H7 (cell line): Measurements from ENCODE around the gene GPC5. TPM values are rescaled to one million over a fixed set of nuclear protein-coding genes. Genes with fewer than 3 reads are reported as not detected.
A peak's percentile ranks its signal among the peaks of the same experiment; 100 is the strongest.

Experiments used
- DNase-seq: peaks from one replicate; pipeline ENCODE4 v3.0.0; 2012
- H3K27me3 ChIP-seq: 2 replicates; pipeline ENCODE4 v1.6.0; 2011; ENCODE audit warnings: mild to moderate bottlenecking, low read length; ENCODE audit not compliant: control insufficient read depth, insufficient read depth
- H3K36me3 ChIP-seq: replicated peaks from 2 replicates; pipeline ENCODE4 v1.5.1; 2011; ENCODE audit warnings: low read length; ENCODE audit not compliant: control insufficient read depth, insufficient read depth
- H3K4me3 ChIP-seq: 2 replicates; pipeline ENCODE4 v1.5.1; 2011; ENCODE audit warnings: low read depth, mild to moderate bottlenecking, control low read depth, low read length, moderate library complexity; ENCODE audit not compliant: insufficient read depth
- total RNA-seq: library from RNA; depleted of rRNA; stranded (reverse); fragments of >200 nt; shearing (Covaris generic); gene quantifications from 2 replicates; pipeline ENCODE4 v1.2.3, GENCODE V29; 2014

The GPC5 gene
- total RNA-seq, 1 experiment from 2014 or later: 0.07 TPM

DNA sequence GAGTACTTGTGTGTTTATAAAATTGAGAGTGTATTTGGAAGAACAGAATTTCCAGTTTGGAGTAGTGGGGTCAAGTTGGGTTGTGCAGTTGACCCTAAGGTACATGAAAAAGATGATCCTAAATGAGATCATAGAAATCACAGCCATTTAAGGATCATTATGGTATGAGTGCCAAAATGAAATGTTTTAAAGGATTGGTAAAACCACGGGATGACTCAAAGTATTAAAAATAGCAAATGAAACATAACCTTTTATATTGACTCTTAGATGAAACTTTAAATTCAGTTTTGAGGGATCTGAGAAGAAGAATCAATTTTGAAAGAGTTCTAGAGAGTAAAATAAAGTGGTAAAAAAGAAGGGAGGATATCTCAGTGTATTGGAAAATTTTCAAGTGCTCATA is 773.8 kb downstream of the GPC5 start:
- Histone ChIP-seq H3K36me3 (no peaks in the 10 kb centered on the region), H3K4me3 (no peak overlapping the region), H3K27me3 (no peaks in the 10 kb centered on the region)
- DNase-seq: no peak

- no peaks in the 10 kb centered on the region for H3K36me3 ChIP-seq
- H3K4me3 ChIP-seq: no peak overlapping the region
- no peaks in the 10 kb centered on the region for H3K27me3 ChIP-seq
- no peak for DNase-seq
Measured at GRCh38 chr13:92173254-92173653, 774.8 kb downstream of the GPC5 start.

DNA sequence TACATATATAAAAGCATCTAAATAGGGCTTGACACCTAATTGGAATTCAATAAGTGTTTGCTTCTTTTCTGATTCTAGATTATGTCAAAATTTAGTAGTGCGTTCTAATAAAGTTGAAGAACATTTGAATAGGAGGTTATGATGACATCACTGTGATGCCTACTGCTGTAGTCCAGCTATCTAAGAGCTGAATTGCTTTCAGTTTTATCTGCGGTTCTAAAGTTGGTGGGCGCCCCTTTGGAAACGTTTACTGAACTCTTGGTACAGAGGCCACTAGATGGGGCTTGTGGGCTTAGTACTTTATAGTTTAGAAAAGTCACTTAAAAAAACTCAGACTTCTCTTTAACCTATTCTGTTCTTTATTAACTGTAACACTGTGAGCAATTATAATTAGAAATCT is 776.9 kb downstream of the GPC5 start:
- no peaks in the 10 kb centered on the region for H3K27me3 ChIP-seq
- no peaks in the 10 kb centered on the region for H3K36me3 ChIP-seq
- peak; percentile 44 for DNase-seq
- no peak overlapping the region for H3K4me3 ChIP-seq

DNA sequence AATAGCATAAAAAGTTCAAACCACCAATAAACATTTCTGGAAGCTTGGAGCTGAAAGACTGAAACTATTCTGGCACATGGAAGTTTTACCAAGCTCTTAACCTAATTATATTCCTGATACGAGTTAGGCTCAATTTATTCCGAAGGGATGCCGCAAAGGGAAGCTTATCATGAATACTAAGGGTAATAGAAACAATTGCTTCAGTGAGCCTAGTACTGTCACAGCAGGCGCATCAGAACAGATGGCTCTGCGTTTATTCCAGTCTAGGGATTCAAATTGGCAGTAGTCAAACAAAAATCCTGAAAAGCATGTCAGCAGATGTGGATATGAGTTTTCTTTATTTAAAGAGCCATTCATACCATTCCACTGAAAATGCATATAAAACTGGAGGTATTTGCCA is 779.5 kb downstream of the GPC5 start:
- Histone ChIP-seq H3K27me3 (no peaks in the 10 kb centered on the region), H3K4me3 (no peak overlapping the region), H3K36me3 (no peaks in the 10 kb centered on the region)
- DNase-seq: no peak

- no peak overlapping the region for H3K4me3 ChIP-seq
- no peaks in the 10 kb centered on the region for H3K27me3 ChIP-seq
- no peaks in the 10 kb centered on the region for H3K36me3 ChIP-seq
- no peak for DNase-seq
Measured at GRCh38 chr13:92179223-92179622, 780.8 kb downstream of the GPC5 start.

DNA sequence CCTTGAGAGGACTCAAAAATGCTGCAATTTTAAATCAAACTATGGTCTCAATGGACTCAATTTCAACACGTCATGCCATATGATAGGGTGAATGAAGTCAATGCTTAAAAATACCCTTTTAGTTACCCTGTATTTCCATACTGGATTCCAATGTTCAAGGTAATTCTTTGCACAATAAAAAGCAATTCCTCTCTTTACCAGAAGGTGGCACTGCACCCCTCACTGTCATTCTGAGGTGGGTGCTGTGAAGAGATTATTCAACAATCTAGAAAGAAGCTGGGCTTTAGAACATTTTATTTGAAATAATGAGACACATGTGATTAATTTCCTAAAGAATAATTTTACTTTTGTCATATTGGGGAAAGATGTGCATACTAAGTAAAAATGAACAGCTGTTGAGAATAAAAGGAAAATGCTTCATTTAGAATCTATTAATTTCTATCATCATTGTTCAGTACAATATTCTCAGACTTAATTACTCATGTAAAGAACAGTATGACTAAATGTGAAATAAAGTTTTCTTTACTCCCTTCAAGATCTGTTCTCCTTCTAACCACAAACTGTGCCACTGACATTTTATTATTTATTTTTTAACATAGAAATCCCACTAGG is 789.1 kb downstream of the GPC5 start:
- peak; percentile 49 for DNase-seq
- Histone ChIP-seq H3K4me3 (no peak overlapping the region), H3K27me3 (no peaks in the 10 kb centered on the region), H3K36me3 (no peaks in the 10 kb centered on the region)

DNA sequence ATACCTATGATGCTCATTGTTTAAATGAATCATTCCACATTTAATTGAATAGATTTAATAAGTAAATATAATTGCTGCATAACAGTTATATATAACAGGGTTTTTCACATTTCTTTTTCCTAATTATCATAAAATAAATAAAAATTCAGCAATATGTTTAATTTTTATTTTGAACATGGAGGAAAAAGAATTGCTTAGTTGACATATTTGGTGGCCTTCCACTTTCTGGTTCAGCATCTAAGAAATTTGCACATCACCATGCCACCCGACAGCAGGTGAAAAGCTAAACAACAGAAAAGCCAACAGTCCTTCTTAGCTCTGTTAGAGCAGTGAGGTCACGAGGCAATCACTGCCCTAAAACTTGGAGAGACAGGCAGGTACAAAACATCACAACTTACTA is 790.2 kb downstream of the GPC5 start:
- H3K4me3 ChIP-seq: no peak overlapping the region
- no peaks in the 10 kb centered on the region for H3K27me3 ChIP-seq
- H3K36me3 ChIP-seq: no peaks in the 10 kb centered on the region
- DNase-seq: no peak

GRCh38 chr13:92196591-92197256 is 798.3 kb downstream of the GPC5 start:
- no peaks in the 10 kb centered on the region for H3K36me3 ChIP-seq
- H3K27me3 ChIP-seq: no peaks in the 10 kb centered on the region
- H3K4me3 ChIP-seq: no peak overlapping the region
- DNase-seq: no peak

- Histone ChIP-seq H3K4me3 (no peak overlapping the region), H3K27me3 (no peaks in the 10 kb centered on the region), H3K36me3 (no peaks in the 10 kb centered on the region)
- no peak for DNase-seq
Measured at GRCh38 chr13:92197669-92198068, 799.2 kb downstream of the GPC5 start.

DNA sequence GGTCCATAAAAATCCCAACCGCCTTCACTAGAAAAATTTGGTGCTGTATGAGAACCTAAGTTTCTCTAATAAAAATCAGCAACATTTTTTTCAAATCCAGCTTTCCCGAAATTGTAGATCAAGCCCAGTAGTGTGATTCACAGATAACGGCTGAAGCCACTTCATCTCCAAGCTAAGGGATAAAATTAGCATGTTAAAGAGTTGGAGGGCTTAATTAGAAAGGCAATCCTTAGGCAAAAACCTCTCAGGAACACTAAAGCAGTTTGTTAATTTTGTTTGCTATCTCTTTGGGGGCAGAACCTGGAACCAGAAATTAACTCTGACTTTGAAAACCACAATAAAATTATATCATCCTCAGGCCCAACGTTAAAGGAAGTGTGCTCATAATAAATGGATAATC is 820.2 kb downstream of the GPC5 start:
- no peak for DNase-seq
- Histone ChIP-seq H3K27me3 (no peaks in the 10 kb centered on the region), H3K36me3 (no peaks in the 10 kb centered on the region), H3K4me3 (no peak overlapping the region)

- Histone ChIP-seq H3K27me3 (no peaks in the 10 kb centered on the region), H3K4me3 (no peak overlapping the region), H3K36me3 (no peaks in the 10 kb centered on the region)
- DNase-seq: no peak
Measured at GRCh38 chr13:92221916-92222315, 823.5 kb downstream of the GPC5 start.

- Histone ChIP-seq H3K4me3 (no peak overlapping the region), H3K27me3 (no peaks in the 10 kb centered on the region), H3K36me3 (no peaks in the 10 kb centered on the region)
- DNase-seq: no peak
Measured at GRCh38 chr13:92224052-92224821, 825.8 kb downstream of the GPC5 start.

DNA sequence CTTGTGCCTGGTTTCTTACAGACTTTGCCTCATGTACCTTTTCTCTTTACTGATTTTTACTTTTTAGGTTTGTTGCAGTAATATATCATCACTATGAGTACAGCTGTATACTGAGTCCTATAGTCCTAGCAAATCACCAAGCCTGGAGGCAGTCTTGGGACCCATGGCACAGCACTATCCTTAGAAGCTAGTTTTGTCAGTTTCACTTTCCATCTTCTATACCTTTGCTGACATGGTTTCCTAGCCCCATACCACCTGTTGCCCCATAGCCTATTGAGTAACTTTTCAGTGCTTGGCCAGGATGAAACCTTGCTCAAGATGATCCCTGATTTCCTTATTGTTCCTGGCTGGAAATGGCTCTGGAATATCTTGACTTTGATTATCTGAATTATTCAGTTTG is 826.4 kb downstream of the GPC5 start:
- Histone ChIP-seq H3K36me3 (no peaks in the 10 kb centered on the region), H3K4me3 (no peak overlapping the region), H3K27me3 (no peaks in the 10 kb centered on the region)
- DNase-seq: no peak

DNA sequence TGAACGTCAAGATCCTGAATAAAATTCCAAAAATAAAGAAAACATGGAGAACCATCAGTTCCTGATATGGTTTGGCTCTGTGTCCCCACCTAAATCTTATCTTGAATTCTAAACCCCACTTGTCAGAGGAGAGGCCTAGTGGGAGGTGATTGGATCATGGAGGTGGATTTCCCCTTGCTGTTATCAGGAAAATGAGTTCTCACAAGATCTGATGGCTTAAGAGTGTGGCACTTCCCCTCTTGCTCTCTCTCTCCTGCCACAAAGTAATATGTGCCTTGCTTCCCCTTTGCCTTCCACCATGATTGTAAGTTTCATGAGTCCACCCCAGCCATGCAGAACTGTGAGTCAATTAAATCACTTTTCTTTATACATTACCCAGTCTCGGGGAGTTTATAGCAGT is 827.4 kb downstream of the GPC5 start:
- H3K36me3 ChIP-seq: no peaks in the 10 kb centered on the region
- no peak for DNase-seq
- H3K4me3 ChIP-seq: no peak overlapping the region
- H3K27me3 ChIP-seq: no peaks in the 10 kb centered on the region

DNA sequence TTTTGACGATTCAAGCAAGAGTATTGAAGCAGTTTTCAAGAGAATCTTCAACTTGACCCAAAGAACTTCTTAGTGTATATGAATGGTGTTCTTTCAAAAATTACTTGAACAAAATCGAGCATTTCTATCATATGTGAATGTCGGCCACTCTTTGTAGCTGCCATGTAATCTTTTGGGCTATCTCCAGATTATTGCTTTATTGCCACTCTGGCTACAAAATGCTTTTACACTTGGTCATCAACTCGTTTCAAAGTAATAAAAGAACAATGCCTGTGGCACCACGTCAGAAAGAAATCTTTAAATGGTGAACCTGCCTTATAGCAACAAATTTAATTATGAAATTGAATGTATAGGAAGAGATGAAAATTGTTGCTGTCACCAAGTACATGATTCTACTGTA is 834.5 kb downstream of the GPC5 start:
- H3K27me3 ChIP-seq: no peaks in the 10 kb centered on the region
- H3K36me3 ChIP-seq: no peaks in the 10 kb centered on the region
- no peak overlapping the region for H3K4me3 ChIP-seq
- no peak for DNase-seq
